ENCODE measurements around the gene C2orf15. TPM values are rescaled to one million over a fixed set of nuclear protein-coding genes. Genes with fewer than 3 reads are reported as not detected.

C2orf15 gene
- total and polyA plus RNA-seq, 9 of the 15 experiments (the other 6 are each of a cell fraction or from before 2014, with no cell fraction given): 0.04 to 0.27 (median 0.15) TPM; not detected in 1

DNA sequence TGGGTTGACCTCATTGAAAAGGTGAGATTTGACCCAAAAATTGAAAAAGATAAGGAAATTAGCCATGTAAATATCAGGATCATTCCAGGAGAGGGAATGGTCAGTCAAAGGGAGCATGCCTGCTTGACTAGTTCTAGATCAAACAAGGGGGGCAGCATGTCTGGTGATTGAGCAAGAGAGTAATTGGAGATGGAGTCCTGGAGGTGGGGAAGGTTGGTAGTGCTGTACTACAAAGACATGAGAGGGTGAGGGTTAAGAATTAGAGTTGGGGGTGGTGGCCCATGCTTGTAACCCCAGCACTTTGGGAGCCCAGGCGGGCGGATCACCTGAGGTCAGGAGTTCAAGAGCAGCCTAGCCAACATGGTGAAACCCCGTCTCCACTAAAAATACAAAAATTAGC is 41.5 kb downstream of the C2orf15 start:
- ATAC-seq: peak; percentile 12; the same call in 1 of the 3 replicates
- intact Hi-C loops (cut with micrococcal nuclease): no loop called here

More for the DNA sequence above, 41.5 kb downstream of the C2orf15 start:
- Histone ChIP-seq H4K20me1 (replicated peaks; ENCODE audit: control insufficient read depth, insufficient read depth, low read length) (no peaks in the 10 kb centered on the region), H3K79me2 (ENCODE audit: control insufficient read depth, insufficient read depth, low read length) (peaks cover 87% of the 10 kb centered on the region), H3K36me3 (ENCODE audit: control insufficient read depth, insufficient read depth, low read length) (peaks cover 40% of the 10 kb centered on the region), H3K4me3 (peak overlapping the region; percentile 72), H2AFZ (ENCODE audit: low read depth, low read length) (no peak overlapping the region), H3K9me1 (ENCODE audit: control insufficient read depth, insufficient read depth, low read length) (peaks cover 5% of the 10 kb centered on the region), H3K27me3 (ENCODE audit: control insufficient read depth in 2 of 2, insufficient read depth in 2 of 2, low read length in 2 of 2) (no peaks in the 10 kb centered on the region), H3K27ac (ENCODE audit: extremely low read depth, low read depth, low read length) (peak overlapping the region; percentile 88; the same call in 2 of the 3 replicates), H3K4me2 (ENCODE audit: insufficient read depth, low read length) (peak overlapping the region; percentile 89), H3K9ac (ENCODE audit: insufficient read depth in 1 of 2, low read depth in 2 of 2, low read length in 2 of 2) (peak overlapping the region in 1 of 2 experiments; percentile 87; a peak in 2 of 4 replicates), H3K9me3 (replicated peaks; ENCODE audit: control insufficient read depth, insufficient read depth, low read depth, low read length) (no peaks in the 10 kb centered on the region), H3K4me1 (replicated peaks in 1 of 2; ENCODE audit: control insufficient read depth in 2 of 2, insufficient read depth in 2 of 2, low read length in 2 of 2) (peaks cover 0 to 14% of the 10 kb centered on the region in 2 experiments)
- CTCF ChIA-PET (ENCODE audit: low intra/inter-chr PET ratio): no interaction called here
- POLR2A ChIA-PET: no interaction called here
- DNase-seq (ENCODE audit: extremely low read depth in 1 of 4, low spot score in 3 of 4) (peak in 1 of 4 experiments; percentile 26), FAIRE-seq (no peak)
- 65% methylated on average over 3 of the region's 3 CpGs for WGBS (ENCODE audit: insufficient coverage, low coverage, missing lambda C conversion rate)
- TF ChIP-seq ETS2 (tag; IDR thresholded peaks at IDR 0.05; ENCODE audit: borderline replicate concordance, poor library complexity, severe bottlenecking) (no peak), TARDBP (IDR thresholded peaks at IDR 0.05) (no peak), RBM22 (IDR thresholded peaks at IDR 0.05; ENCODE audit: low read depth, low read length, poor library complexity, severe bottlenecking) (no peak), ZNF324 (CRISPR knock-in tag; IDR thresholded peaks at IDR 0.05) (no peak), HDAC6 (IDR thresholded peaks at IDR 0.05; ENCODE audit: low read depth, low read length) (no peak), PRPF4 (IDR thresholded peaks at IDR 0.05; ENCODE audit: insufficient read depth, low read depth, low read length, poor library complexity, severe bottlenecking) (no peak), BCOR (IDR thresholded peaks at IDR 0.05) (no peak), CEBPB (tag; IDR thresholded peaks at IDR 0.05) (peak; percentile 72), FOXK1 (CRISPR knock-in tag; IDR thresholded peaks at IDR 0.05; ENCODE audit: borderline replicate concordance) (no peak), E2F1 (CRISPR knock-in tag; IDR thresholded peaks at IDR 0.05) (no peak), VEZF1 (CRISPR knock-in tag; IDR thresholded peaks at IDR 0.05) (0 out of 2 replicates have a peak, but pooled peaks have one; percentile 14), HOXB6 (CRISPR knock-in tag; IDR thresholded peaks at IDR 0.05; ENCODE audit: borderline replicate concordance) (no peak), ZNF174 (CRISPR knock-in tag; IDR thresholded peaks at IDR 0.05) (no peak), ZNF217 (CRISPR knock-in tag; IDR thresholded peaks at IDR 0.05) (no peak), ZNF561 (CRISPR knock-in tag; conservative IDR thresholded peaks at IDR 0.05) (no peak), NR2C1 (IDR thresholded peaks at IDR 0.05) (no peak), NR2C1 (tag; IDR thresholded peaks at IDR 0.05) (no peak), NFE2 (IDR thresholded peaks at IDR 0.05; ENCODE audit: low read depth) (no peak)
- TF ChIP-seq, protein P1, sequence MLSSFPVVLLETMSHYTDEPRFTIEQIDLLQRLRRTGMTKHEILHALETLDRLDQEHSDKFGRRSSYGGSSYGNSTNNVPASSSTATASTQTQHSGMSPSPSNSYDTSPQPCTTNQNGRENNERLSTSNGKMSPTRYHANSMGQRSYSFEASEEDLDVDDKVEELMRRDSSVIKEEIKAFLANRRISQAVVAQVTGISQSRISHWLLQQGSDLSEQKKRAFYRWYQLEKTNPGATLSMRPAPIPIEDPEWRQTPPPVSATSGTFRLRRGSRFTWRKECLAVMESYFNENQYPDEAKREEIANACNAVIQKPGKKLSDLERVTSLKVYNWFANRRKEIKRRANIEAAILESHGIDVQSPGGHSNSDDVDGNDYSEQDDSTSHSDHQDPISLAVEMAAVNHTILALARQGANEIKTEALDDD (IDR thresholded peaks at IDR 0.05): peak; percentile 30; the same call in 1 of the 2 replicates
- TF ChIP-seq, protein P2, sequence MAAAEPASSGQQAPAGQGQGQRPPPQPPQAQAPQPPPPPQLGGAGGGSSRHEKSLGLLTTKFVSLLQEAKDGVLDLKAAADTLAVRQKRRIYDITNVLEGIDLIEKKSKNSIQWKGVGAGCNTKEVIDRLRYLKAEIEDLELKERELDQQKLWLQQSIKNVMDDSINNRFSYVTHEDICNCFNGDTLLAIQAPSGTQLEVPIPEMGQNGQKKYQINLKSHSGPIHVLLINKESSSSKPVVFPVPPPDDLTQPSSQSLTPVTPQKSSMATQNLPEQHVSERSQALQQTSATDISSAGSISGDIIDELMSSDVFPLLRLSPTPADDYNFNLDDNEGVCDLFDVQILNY (CRISPR knock-in tag; IDR thresholded peaks at IDR 0.05): no peak
- in situ Hi-C loops (cut with MboI): no loop called here
- BruUV-seq (replicated peaks): no TSS peak
